ENCODE data around the gene BTBD2. TPM values are rescaled to one million over a fixed set of nuclear protein-coding genes. Genes with fewer than 3 reads are reported as not detected.

BTBD2 gene
- polyA plus RNA-seq, 1 donor from 2014 or later = 46.1 TPM

DNA sequence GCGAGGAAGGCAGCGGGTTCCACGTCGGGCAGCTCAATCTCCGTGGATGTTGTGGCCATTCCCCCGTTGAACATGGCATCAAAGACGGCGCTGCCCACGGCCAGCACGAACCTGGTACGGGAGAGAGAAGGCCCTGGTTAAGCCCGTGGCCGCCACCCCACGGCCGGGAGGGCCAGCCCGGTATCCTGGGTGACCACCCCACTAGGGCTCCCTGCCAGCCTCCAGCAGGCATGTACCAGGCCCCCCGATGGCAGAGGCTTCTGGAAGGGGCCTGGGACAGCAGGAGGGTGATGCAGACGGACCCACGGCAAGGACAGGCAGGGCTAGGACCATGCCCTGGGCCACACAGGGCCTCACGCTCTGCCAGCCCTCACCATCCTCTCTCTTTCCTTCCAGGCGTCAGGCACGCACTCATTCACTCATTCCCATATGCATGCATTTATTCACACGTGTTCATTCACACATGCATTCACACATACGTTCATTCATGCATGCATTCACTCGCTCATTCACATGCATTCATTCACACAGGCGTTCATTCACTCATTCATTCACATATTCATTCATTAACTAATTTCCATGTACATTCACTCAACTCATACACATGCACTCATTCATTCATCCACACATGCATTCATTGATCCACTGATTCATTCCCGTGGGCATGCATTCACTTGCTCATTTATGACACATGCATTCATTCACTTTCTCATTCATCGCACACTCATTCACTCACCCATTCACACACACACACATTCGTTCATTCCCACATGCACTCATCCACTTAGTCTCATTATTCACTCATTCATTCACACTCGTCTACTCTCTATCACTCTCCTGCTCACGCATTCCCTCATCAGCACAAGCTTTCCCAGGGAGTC lies 17.9 kb downstream of the BTBD2 start:
- H3K27ac ChIP-seq (ENCODE audit: low read length) = no peak overlapping the region
- no peaks in the 10 kb centered on the region for H3K27me3 ChIP-seq (ENCODE audit: insufficient read depth, low read depth, low read length)
- peaks cover 8% of the 10 kb centered on the region for H3K36me3 ChIP-seq (ENCODE audit: insufficient read depth, low read length)
- H3K9ac ChIP-seq (ENCODE audit: low read length) = no peak overlapping the region
- no peaks in the 10 kb centered on the region for H3K9me3 ChIP-seq (ENCODE audit: low read length)
- no peak overlapping the region for H3K4me3 ChIP-seq (ENCODE audit: low read length)
- no peaks in the 10 kb centered on the region for H3K9me2 ChIP-seq (ENCODE audit: insufficient read depth, low read length)
- H3K79me2 ChIP-seq (replicated peaks; ENCODE audit: insufficient read depth, low read length) = no peaks in the 10 kb centered on the region
- H2AFZ ChIP-seq (ENCODE audit: low read depth, low read length) = no peak overlapping the region
- no peaks in the 10 kb centered on the region for H4K20me1 ChIP-seq (ENCODE audit: insufficient read depth)
- no peak overlapping the region for H3K4me2 ChIP-seq (ENCODE audit: low read length)
- H3F3A ChIP-seq (ENCODE audit: insufficient read depth, low read length, poor library complexity, severe bottlenecking) = no peaks in the 10 kb centered on the region
- TF ChIP-seq POLR2AphosphoS5 (IDR thresholded peaks at IDR 0.05) (no peak), SMC3 (conservative IDR thresholded peaks at IDR 0.05; ENCODE audit: poor library complexity) (no peak), EZH2 (IDR thresholded peaks at IDR 0.05; ENCODE audit: borderline replicate concordance, insufficient read depth, low read length, poor library complexity, severe bottlenecking) (no peak), RAD21 (conservative IDR thresholded peaks at IDR 0.05) (no peak), TAF1 (IDR thresholded peaks at IDR 0.05; ENCODE audit: low read depth) (no peak), REST (IDR thresholded peaks at IDR 0.05; ENCODE audit: borderline replicate concordance) (no peak), MXI1 (conservative IDR thresholded peaks at IDR 0.05; ENCODE audit: poor library complexity, severe bottlenecking) (no peak), EP300 (conservative IDR thresholded peaks at IDR 0.05; ENCODE audit: poor library complexity, severe bottlenecking) (no peak)
- TF ChIP-seq, protein P1, sequence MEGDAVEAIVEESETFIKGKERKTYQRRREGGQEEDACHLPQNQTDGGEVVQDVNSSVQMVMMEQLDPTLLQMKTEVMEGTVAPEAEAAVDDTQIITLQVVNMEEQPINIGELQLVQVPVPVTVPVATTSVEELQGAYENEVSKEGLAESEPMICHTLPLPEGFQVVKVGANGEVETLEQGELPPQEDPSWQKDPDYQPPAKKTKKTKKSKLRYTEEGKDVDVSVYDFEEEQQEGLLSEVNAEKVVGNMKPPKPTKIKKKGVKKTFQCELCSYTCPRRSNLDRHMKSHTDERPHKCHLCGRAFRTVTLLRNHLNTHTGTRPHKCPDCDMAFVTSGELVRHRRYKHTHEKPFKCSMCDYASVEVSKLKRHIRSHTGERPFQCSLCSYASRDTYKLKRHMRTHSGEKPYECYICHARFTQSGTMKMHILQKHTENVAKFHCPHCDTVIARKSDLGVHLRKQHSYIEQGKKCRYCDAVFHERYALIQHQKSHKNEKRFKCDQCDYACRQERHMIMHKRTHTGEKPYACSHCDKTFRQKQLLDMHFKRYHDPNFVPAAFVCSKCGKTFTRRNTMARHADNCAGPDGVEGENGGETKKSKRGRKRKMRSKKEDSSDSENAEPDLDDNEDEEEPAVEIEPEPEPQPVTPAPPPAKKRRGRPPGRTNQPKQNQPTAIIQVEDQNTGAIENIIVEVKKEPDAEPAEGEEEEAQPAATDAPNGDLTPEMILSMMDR (IDR thresholded peaks at IDR 0.05; ENCODE audit: poor library complexity, severe bottlenecking) = no peak

DNA sequence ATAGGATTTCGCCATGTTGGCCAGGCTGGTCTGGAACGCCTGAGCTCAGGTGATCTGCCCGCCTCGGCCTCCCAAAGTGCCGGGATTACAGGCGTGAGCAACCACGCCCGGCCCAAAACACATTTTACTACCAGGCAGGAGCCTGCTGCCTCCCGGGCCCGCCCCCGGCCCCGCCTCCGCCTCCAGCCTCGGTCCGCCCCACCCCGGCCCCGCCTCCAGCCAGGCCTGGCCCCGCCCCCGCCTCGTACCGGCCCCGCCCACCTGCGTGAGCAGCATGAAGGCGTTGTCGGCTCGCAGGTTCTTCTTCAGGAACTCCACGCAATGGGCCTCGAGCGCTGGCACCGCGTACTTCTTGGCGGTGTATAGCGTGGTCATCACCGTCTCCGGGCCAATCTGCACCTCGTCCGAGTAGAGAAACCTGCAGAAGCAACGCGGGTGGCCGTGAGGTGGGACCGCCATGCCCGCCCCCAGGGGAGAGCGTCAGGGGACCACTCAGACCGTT lies 22.7 kb downstream of the BTBD2 start:
- H3K9me2 ChIP-seq (ENCODE audit: insufficient read depth, low read length) = no peaks in the 10 kb centered on the region
- H4K20me1 ChIP-seq (ENCODE audit: insufficient read depth) = no peaks in the 10 kb centered on the region
- H3K9ac ChIP-seq (ENCODE audit: low read length) = no peak overlapping the region
- H3K79me2 ChIP-seq (replicated peaks; ENCODE audit: insufficient read depth, low read length) = no peaks in the 10 kb centered on the region
- H3K27ac ChIP-seq (ENCODE audit: low read length) = no peak overlapping the region
- H3F3A ChIP-seq (ENCODE audit: insufficient read depth, low read length, poor library complexity, severe bottlenecking) = no peaks in the 10 kb centered on the region
- no peak overlapping the region for H3K4me2 ChIP-seq (ENCODE audit: low read length)
- no peaks in the 10 kb centered on the region for H3K27me3 ChIP-seq (ENCODE audit: insufficient read depth, low read depth, low read length)
- peaks cover 8% of the 10 kb centered on the region for H3K36me3 ChIP-seq (ENCODE audit: insufficient read depth, low read length)
- H2AFZ ChIP-seq (ENCODE audit: low read depth, low read length) = no peak overlapping the region
- TF ChIP-seq EZH2 (IDR thresholded peaks at IDR 0.05; ENCODE audit: borderline replicate concordance, insufficient read depth, low read length, poor library complexity, severe bottlenecking) (no peak), RAD21 (conservative IDR thresholded peaks at IDR 0.05) (no peak), POLR2AphosphoS5 (IDR thresholded peaks at IDR 0.05) (no peak), MXI1 (conservative IDR thresholded peaks at IDR 0.05; ENCODE audit: poor library complexity, severe bottlenecking) (no peak), EP300 (conservative IDR thresholded peaks at IDR 0.05; ENCODE audit: poor library complexity, severe bottlenecking) (no peak), SMC3 (conservative IDR thresholded peaks at IDR 0.05; ENCODE audit: poor library complexity) (no peak), REST (IDR thresholded peaks at IDR 0.05; ENCODE audit: borderline replicate concordance) (no peak), TAF1 (IDR thresholded peaks at IDR 0.05; ENCODE audit: low read depth) (no peak)
- TF ChIP-seq, protein P1 (IDR thresholded peaks at IDR 0.05; ENCODE audit: poor library complexity, severe bottlenecking) = no peak
- H3K4me3 ChIP-seq (ENCODE audit: low read length) = no peak overlapping the region
- H3K9me3 ChIP-seq (ENCODE audit: low read length) = no peaks in the 10 kb centered on the region

All from neural cell (in vitro differentiated cells).